MM.1S (cell line): ENCODE measurements around the gene ZNF438.

Source experiments
- EZH2 ChIP-seq: fragments of 300-600 bp; sonication (generic); optimal IDR thresholded peaks from 2 replicates; pipeline ENCODE3; 2017; ENCODE audit warnings: low read depth, mild to moderate bottlenecking, antibody characterized with exemption, low read length, mixed read lengths
- EZH2phosphoT487 ChIP-seq: fragments of 300-600 bp; sonication (generic); IDR thresholded peaks from 2 replicates; pipeline ENCODE4 v1.6.1; 2018; ENCODE audit warnings: antibody characterized with exemption, low read length

DNA sequence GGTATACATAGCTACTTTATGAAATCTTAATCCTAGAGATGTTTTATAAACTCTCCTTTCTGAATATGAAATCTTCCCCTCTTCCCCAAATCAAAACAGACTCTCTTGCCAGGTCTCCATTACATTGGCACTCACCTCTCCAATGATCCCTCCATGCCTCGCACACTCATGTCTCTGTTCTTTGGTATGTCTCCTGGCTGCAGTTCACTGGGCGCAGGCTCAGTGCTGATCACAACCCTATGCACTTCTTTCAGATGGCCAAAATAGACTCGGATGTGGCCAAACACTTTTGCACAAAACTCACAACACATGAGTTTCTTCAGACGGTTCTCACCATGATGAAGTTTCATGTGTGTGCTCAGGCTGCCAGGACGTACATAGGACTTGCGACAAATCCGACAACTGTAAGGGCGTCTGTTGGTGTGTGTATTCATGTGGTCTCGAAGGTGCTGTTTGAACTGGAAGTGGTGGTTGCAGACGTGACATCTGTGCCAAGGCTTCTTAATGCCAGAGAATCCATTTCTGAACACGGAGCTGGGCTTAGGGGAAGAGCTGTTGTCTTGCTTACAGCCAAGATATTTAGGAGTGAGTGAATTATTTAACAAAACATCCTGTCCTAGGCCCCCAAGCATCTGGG lies 183.2 kb downstream of the ZNF438 start:
- TF ChIP-seq EZH2 (no peak), EZH2phosphoT487 (no peak)
